Measurements from ENCODE around the gene SOX13. TPM values are rescaled to one million over a fixed set of nuclear protein-coding genes. Genes with fewer than 3 reads are reported as not detected.

Gene SOX13
- total and polyA plus RNA-seq, 10 of the 15 experiments (the other 5 are each of a cell fraction or from before 2014, with no cell fraction given), result 0.04 to 0.31 (median 0.11) TPM; not detected in 7

- no TSS peak for BruUV-seq (replicated peaks)
- intact Hi-C loops (cut with micrococcal nuclease; ENCODE audit: unreplicated experiment) (no loop called here), in situ Hi-C loops (cut with MboI) (no loop called here)
- no peaks in the 10 kb centered on the region for H3K27me3 ChIP-seq (replicated peaks in 1 of 2; ENCODE audit: control insufficient read depth in 2 of 2, insufficient read depth in 2 of 2, low read length in 1 of 2)
- SMC1A ChIA-PET (ENCODE audit: uncharacterized antibody, unreplicated experiment), result interaction anchor here (1.3 kb wide), 1 partner anchor 15 kb away, joined by 4 read pairs; no protein-coding TSS in a partner anchor
- no peaks in the 10 kb centered on the region; the same call in 1 of the 2 replicates for H4K20me1 ChIP-seq (ENCODE audit: control insufficient read depth, insufficient read depth)
- no peaks in the 10 kb centered on the region for H3K36me3 ChIP-seq (ENCODE audit: control insufficient read depth in 2 of 2, insufficient read depth in 2 of 2, low read length in 1 of 2)
- H2AFZ ChIP-seq (ENCODE audit: control insufficient read depth, low read depth, low read length), result no peak overlapping the region
- no peak overlapping the region for H3K9ac ChIP-seq (ENCODE audit: control insufficient read depth, insufficient read depth, low read length)
- FAIRE-seq (no peak), DNase-seq (ENCODE audit: low read depth, low spot score) (no peak), ATAC-seq (peak; percentile 31; the same call in 1 of the 3 replicates)
- POLR2A ChIA-PET, result no interaction called here
- WGBS (ENCODE audit: insufficient coverage, insufficient replicate concordance, low lambda C conversion rate, missing lambda C conversion rate), result 13% methylated on average over 2 of the region's 2 CpGs
- no peaks in the 10 kb centered on the region for H3K79me2 ChIP-seq (ENCODE audit: control insufficient read depth, insufficient read depth, low read length)
- no peak overlapping the region for H3K27ac ChIP-seq (ENCODE audit: control insufficient read depth, insufficient read depth)
- H3K9me3 ChIP-seq (replicated peaks; ENCODE audit: control insufficient read depth, insufficient read depth, low read length), result no peaks in the 10 kb centered on the region; the same call in 2 of the 3 replicates
- no peak for TF ChIP-seq MTA2 (IDR thresholded peaks at IDR 0.05; ENCODE audit: low read depth)
- peak in 1 of 2 experiments; percentile 44; a peak in 1 of 4 replicates for TF ChIP-seq BHLHE40 (IDR thresholded peaks at IDR 0.05; ENCODE audit: borderline replicate concordance in 1 of 2, low read depth in 2 of 2, low read length in 1 of 2)
- no peak for TF ChIP-seq PML (IDR thresholded peaks at IDR 0.05; ENCODE audit: low read length)
- TF ChIP-seq RBBP5 (conservative IDR thresholded peaks at IDR 0.05), result no peak
- no peak for TF ChIP-seq FOXM1 (IDR thresholded peaks at IDR 0.05; ENCODE audit: low read depth, low read length)
- TF ChIP-seq CHD2 (IDR thresholded peaks at IDR 0.05; ENCODE audit: borderline replicate concordance, low read depth, low read length), result no peak
- H3K4me2 ChIP-seq (ENCODE audit: control insufficient read depth, insufficient read depth), result no peak overlapping the region
- CTCF ChIA-PET, result no interaction called here
- no peak overlapping the region for H3K4me3 ChIP-seq
- no peaks in the 10 kb centered on the region for H3K4me1 ChIP-seq (ENCODE audit: control insufficient read depth, insufficient read depth, low read length)
- RAD21 ChIA-PET (ENCODE audit: unreplicated experiment), result interaction anchor here (1.0 kb wide), 1 partner anchor 171 kb away, joined by 3 read pairs; no protein-coding TSS in a partner anchor
Measured at GRCh38 chr1:204042516-204042915, 30.4 kb upstream of the SOX13 start.

GRCh38 chr1:204043680-204044079 lies 29.2 kb upstream of the SOX13 start:
- DNase-seq (ENCODE audit: low read depth, low spot score), result no peak
- Histone ChIP-seq H3K4me1 (ENCODE audit: control insufficient read depth, insufficient read depth, low read length) (no peaks in the 10 kb centered on the region), H3K9ac (ENCODE audit: control insufficient read depth, insufficient read depth, low read length) (no peak overlapping the region), H3K4me2 (ENCODE audit: control insufficient read depth, insufficient read depth) (no peak overlapping the region), H3K4me3 (no peak overlapping the region), H4K20me1 (ENCODE audit: control insufficient read depth, insufficient read depth) (no peaks in the 10 kb centered on the region; the same call in 1 of the 2 replicates), H3K79me2 (ENCODE audit: control insufficient read depth, insufficient read depth, low read length) (no peaks in the 10 kb centered on the region), H3K27ac (ENCODE audit: control insufficient read depth, insufficient read depth) (no peak overlapping the region), H3K9me3 (replicated peaks; ENCODE audit: control insufficient read depth, insufficient read depth, low read length) (no peaks in the 10 kb centered on the region; the same call in 2 of the 3 replicates), H3K27me3 (replicated peaks in 1 of 2; ENCODE audit: control insufficient read depth in 2 of 2, insufficient read depth in 2 of 2, low read length in 1 of 2) (no peaks in the 10 kb centered on the region), H2AFZ (ENCODE audit: control insufficient read depth, low read depth, low read length) (no peak overlapping the region), H3K36me3 (ENCODE audit: control insufficient read depth in 2 of 2, insufficient read depth in 2 of 2, low read length in 1 of 2) (no peaks in the 10 kb centered on the region)
- RAD21 ChIA-PET (ENCODE audit: unreplicated experiment), result no interaction called here
- SMC1A ChIA-PET (ENCODE audit: uncharacterized antibody, unreplicated experiment), result interaction anchor here (1.3 kb wide), 1 partner anchor 14 kb away, joined by 4 read pairs; no protein-coding TSS in a partner anchor
- ATAC-seq, result no peak
- intact Hi-C loops (cut with micrococcal nuclease; ENCODE audit: unreplicated experiment) (no loop called here), in situ Hi-C loops (cut with MboI) (no loop called here)
- 46% methylated on average over 8 of the region's 8 CpGs for WGBS (ENCODE audit: insufficient coverage, insufficient replicate concordance, low lambda C conversion rate, missing lambda C conversion rate)
- no peak for FAIRE-seq
- BruUV-seq (replicated peaks), result no TSS peak
- CTCF ChIA-PET, result no interaction called here
- POLR2A ChIA-PET, result interaction anchor here (0.5 kb wide), 1 partner anchor 17 kb away, joined by 11 read pairs; no protein-coding TSS in a partner anchor
- no peak for TF ChIP-seq IKZF2 (IDR thresholded peaks at IDR 0.05)
- no peak for TF ChIP-seq HDAC6 (IDR thresholded peaks at IDR 0.05; ENCODE audit: unreplicated experiment)
- TF ChIP-seq FOS (IDR thresholded peaks at IDR 0.05; ENCODE audit: borderline replicate concordance, extremely low read depth, insufficient read length), result no peak
- TF ChIP-seq SREBF1 (IDR thresholded peaks at IDR 0.05; ENCODE audit: low read length), result no peak
- TF ChIP-seq NR2C2 (IDR thresholded peaks at IDR 0.05; ENCODE audit: borderline replicate concordance, control insufficient read depth, insufficient read length, low read depth), result no peak
- TF ChIP-seq CBFB (IDR thresholded peaks at IDR 0.05; ENCODE audit: low read depth), result no peak
- TF ChIP-seq STAT3 (IDR thresholded peaks at IDR 0.05; ENCODE audit: low read depth, low read length), result no peak
- TF ChIP-seq TCF12 (IDR thresholded peaks at IDR 0.05; ENCODE audit: low read depth, low read length), result no peak
- TF ChIP-seq IRF3 (IDR thresholded peaks at IDR 0.05), result no peak
- no peak for TF ChIP-seq TBL1XR1 (IDR thresholded peaks at IDR 0.05; ENCODE audit: low read depth, low read length)
- TF ChIP-seq SMAD5 (IDR thresholded peaks at IDR 0.05; ENCODE audit: low read depth), result no peak
- TF ChIP-seq NFXL1 (IDR thresholded peaks at IDR 0.05; ENCODE audit: borderline replicate concordance), result no peak
